GM19240 (cell line): ENCODE data around the gene PKD2.
A peak's percentile ranks its signal among the peaks of the same experiment; 100 is the strongest.
"Not testable (repeated sequence)": the region's sequence is repeated elsewhere in the genome, so short reads cannot be mapped to it uniquely, and the experiment has no call there.

Experiments
- DNase-seq: peaks from one replicate; pipeline ENCODE4 v3.0.0; 2011; ENCODE audit warnings: low spot score; ENCODE audit not compliant: insufficient read length

PKD2 gene

DNA sequence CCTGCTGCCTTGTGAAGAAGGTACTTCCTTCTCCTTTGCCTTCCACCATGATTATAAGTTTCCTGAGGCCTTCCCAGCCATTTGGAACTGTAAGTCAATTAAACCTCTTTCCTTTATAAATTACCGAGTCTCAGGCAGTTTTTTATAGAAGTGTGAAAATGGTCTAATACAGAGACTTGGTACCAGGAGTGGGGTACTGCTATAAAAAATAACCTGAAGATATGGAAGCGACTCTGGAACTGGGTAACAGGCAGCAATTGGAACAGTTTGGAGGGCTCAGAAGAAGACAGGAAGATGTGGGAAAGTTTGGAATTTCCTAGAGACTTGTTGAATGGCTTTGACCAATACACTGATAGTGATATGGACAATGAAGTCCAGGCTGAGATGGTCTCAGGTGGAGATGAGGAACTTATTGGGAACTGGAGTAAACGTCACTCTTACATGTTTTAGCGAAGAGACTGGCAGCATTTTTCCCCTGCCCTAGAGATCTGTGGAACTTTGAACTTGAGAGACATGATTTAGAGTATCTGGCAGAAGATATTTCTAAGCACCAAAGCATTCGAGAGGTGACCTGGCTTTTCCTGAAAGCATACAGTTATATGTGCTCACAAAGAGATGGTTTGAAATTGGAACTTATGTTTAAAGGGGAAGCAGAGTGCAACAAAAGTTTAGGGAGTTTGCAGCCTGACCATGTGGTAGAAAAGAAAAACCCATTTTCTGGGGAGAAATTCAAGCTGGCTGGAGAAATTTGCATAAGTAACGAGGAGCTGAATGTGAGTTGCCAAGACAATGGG is 18.6 kb downstream of the PKD2 start:
- not testable (repeated sequence) for DNase-seq

DNA sequence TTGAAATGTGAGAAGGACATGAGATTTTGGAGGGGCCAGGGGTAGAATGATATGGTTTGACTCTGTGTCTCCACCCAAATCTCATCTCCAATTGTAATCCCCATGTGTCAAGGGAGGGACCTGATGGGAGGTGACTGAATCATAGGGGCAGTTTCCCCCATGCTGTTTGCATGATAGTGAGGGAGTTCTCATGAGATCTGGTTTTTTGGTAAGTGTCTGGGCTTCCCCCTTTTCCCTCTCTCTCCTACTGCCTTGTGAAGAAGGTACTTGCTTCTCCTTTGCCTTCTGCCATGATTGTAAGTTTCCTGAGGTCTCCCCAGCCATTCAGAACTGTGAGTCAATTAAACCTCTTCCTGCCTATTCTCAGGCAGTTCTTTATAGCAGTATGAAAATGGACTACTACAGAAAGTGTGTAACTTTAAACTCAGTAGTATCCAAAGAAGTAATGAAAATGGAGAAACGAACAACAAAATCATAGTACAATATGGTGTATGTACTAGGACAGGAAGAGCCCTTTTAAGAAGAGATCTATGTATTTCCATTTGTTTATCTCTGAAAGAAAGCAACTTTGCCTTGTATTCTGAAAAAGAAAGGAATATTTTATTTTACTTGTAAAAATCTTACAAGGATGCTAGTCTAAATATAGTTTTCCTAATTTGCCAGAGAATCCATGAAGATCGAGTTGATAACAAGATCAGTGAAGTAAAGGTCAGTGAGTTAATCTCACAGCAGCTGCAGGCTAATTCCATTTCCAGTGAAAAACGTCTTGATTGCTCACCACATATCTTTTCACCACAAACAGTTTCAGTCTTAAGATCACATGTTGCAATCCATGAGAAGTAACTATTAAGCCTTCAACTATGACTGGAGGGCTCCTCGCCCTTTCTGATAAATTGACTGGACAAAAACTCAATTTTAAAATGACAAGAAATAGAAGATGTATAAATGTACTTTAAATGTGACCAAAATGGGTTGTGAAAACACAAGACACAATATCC is 20.5 kb downstream of the PKD2 start:
- DNase-seq: no peak

DNA sequence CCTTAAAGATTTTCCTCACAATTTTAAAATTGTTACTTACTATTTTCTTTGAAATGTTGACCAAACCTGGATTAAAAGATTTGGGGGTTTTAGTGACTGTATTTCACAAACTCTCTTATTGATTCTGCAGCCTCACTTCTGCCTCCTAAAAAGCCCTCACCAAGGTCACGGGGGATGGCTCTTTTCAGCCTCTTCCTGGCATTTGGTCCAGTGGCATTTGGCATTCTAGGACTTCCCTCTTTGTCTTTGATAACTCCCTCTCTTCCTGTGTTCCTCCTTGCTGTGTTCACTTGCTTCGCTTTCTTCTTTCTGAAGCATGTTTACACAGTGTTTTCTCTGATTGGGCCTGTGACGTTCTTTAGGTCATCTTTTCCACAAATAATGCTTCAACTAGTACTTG is 21.5 kb downstream of the PKD2 start:
- DNase-seq: no peak

DNA sequence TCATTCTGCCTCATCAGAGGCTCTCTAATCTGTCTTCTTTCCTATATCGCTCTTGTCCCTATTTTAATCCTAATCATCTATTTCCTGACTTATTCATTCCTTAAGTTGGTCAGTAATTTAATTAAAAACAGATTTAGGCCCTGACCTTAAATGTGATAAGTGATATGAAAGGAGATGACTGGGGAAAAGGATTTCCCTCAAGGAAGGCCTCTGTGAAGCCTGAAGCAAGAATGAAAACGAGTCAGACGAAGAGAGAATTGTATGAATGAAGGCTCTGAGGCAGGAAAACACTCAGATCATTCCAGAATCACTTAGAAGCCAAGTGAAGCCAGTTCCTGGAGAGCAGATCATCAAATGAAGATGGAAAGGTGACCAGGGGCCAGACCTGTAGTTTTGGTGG is 22.1 kb downstream of the PKD2 start:
- DNase-seq: no peak

DNA sequence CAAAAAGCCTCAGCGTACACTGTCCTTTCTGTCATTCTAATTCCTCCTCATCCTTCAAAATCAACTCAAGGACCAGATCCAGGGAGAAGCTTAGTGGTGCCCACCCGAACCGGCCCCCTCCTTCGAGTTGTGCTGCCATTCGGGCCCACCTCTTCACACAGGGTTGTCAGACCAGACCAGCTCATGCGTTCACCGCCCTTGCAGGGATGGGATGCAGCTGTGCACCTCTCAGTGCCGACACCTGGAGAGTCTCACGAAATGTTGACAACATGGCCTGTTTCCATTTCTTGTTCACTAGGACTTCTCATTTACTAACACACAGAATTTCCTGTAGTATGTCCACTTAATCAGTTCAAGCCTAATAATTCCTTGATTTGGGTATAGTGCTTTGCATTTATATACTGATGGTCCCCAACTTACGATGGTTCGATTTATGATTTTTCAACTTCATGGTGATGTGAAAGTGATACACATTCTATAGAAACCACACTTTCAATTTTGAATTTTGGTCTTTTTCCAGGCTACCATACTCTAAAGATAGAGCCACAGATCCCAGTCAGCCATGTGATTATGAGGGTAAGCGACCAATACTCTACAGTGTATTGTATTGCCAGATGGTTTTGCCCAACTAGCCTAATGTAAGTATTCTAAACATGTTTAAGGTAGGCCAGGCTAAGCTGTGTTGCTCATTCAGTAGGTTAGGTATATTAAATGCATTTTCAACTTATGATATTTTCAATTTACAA is 23.3 kb downstream of the PKD2 start:
- DNase-seq: no peak

DNA sequence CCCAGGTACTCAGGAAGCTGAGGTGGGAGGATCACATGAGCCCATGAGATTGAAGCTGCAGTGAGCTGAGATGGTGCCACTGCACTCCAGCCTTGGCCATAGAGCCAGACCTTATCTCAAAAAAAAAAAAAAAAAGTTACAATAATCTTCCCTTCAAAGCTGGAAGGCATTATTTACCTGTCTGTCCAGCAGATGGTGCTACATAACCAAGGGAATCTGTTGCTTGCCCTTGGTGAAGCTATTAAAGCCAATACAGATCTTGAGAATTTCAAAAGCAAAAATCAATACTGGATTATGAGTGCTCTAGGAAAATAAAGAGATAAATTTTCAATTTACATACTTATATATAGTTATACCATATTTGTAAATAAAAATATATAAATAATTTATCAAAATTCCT is 25.9 kb downstream of the PKD2 start:
- DNase-seq: peak; percentile 20

DNA sequence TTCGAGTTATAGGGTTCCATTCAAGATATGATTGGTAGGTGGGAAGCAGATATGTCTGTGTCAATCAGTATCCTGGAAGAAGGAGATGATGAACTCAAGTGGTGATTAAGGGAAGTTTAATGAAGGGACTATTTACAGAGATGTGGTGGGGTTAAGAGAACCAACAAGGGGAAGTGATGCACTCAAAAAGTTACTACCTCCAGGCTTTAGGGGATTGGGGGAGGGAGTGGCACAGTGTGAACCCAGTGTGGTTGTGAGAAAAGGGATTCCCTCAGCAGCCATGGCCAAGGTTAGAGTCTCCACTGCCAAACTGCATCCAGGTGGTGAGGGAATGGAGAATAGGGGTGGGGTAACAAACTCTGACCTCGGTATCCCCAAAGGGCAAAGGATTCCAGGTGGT is 27.9 kb downstream of the PKD2 start:
- DNase-seq: no peak

DNA sequence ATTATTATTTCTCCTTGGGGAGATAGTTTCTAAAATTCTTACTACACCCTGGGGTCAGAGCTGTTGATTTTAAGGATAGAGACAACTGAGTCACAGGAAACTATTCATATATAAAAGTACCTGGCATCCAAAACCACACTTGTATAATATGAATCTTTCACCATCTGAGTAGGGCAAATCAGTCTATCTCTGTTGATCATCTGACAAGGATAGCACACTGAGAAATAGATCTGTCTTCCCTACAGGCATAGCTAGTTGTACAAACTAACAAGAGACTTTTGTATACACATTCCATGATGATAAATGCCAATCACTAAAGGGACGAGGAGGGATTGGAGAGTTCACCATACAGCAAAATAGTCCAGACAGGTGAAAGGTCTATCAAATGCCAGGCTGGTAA is 30.0 kb downstream of the PKD2 start:
- DNase-seq: no peak

DNA sequence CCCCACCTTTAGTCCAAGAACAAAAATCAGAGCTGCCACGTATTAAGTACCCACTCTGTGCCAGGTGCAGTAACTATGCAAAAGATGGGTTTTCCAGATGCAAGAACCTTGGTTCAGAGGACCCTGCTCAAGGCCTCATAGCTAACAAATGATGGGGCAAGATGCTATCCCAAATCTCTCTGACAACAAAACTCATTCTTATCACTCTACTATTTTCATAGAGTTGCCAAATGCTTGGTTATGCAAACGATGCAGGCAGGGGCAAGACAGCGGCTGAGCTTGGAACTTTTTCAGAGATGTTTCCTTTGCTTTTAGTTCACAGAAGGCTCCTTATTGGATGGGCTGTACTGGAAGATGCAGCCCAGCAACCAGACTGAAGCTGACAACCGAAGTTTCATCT is 30.5 kb downstream of the PKD2 start:
- no peak for DNase-seq

DNA sequence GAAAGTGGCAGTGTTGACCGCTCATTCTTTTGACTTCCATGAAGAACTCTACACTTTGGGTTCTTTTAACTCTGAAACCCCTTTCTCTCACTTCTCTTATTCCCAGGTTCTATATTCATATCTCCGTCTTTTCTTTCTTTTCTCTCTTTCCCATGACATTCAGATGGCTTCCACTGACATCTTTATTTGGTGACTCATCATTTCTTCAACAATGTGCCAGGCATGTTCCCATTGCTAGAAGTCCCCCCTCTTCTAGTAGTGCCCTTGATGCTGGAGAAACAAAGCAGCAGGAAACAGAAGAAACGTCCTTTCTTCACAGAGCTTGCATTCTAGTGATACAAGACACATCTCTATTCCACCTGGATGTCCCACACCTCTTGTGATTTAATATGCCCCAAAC is 33.3 kb downstream of the PKD2 start:
- DNase-seq: no peak

DNA sequence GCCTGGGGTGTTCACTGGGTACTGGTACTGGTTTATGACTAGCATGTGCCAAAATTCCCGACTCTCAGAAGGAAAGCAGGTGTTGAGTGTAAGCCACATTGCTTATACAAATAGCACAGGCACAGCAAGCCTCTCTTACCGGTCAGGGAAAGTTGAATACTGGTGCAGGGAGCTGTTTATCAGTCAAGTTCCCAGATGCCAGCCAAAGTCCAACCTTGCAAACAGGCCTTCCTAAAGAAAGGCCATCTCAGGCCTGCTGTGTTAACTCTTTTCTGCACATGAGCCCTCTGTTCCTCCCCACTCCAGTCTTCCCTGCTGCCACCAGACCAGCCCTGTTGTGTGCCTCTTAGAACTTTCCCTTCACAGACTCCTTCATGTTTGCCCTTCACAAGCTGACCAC is 34.2 kb downstream of the PKD2 start:
- DNase-seq: no peak

DNA sequence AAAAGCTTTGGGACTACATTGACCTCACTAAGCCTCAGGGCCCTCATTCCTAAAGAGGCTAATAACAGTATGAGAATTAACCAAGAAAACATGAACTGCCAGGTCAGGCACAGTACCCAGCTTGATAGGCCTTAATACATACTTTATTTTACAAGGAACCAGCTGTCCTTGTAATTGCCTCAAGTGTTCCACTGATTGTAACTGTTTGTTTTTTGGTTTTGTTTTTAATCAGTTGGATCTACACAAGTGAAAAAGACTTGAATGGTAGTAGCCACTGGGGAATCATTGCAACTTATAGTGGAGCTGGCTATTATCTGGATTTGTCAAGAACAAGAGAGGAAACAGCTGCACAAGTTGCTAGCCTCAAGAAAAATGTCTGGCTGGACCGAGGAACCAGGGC is 35.6 kb downstream of the PKD2 start:
- DNase-seq: no peak

DNA sequence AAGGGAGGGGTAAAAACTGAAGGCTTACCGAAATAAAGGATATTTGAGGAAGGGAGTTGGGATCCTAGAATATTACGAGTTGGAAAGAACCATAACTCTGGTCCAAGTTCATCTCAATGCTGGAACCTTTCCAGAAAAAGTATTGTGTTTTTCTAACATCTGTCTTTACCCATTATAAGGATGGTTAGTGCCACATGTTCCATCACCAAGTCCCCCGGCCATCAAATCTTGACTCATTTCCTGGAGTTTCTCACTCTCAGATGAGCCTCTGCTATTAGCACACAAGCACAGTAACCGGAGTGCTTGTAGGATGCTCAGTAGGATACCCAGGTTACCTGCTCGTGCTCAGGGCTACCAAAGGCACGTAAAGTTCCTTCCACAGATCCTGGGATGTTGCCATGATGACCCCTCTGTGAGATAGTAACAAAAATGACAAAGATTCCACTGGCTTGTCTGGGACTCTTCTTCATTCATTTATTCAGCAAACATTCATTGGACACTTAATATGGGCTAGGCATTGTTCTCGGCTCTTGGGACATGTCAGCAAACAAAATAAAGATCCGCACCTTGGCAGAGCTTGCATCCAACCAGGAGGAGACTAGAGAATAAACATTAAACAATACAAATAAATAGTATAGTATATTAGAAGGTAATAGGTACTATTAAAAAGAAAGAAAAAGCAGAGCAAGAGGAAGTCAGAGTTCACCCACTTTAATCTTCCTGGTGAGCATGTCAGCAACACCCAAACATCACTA is 36.3 kb downstream of the PKD2 start:
- no peak for DNase-seq

DNA sequence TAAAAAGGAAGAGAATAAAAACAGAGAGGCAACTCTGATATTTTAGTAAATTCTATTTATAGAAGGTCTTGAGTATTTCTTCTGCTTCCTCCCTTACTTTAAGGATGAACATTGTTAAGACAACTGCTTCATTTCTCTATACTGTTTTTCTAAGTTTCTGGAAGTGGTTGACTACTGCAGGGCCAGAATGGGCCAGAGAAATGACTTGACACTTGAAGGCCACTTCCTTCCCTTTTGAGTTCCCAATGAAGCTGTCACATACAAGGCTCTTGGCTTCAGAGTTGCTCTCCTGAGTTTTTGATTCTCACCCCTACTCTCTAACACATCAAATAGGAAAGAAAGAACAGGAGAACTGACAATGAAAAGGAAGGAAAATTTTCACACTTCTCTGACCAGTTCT is 37.6 kb downstream of the PKD2 start:
- DNase-seq: no peak

DNA sequence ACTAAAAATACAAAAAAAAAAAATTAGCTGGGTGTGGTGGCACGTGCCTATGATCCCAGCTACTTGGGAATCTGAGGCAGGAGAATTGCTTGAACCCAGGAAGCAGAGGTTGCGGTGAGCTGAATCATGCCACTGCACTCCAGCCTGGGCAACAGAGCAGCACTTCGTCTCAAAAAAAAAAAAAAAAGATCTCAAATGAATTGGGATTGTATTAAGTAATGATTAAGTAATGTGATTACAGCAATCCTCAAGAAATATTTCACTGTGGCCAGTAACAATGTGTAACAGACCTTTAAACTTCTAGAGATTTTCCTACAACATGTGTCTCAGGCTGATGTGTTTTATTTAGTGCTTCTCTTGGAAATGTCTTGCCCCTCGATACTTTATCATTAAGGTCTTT is 46.8 kb downstream of the PKD2 start:
- no peak for DNase-seq

DNA sequence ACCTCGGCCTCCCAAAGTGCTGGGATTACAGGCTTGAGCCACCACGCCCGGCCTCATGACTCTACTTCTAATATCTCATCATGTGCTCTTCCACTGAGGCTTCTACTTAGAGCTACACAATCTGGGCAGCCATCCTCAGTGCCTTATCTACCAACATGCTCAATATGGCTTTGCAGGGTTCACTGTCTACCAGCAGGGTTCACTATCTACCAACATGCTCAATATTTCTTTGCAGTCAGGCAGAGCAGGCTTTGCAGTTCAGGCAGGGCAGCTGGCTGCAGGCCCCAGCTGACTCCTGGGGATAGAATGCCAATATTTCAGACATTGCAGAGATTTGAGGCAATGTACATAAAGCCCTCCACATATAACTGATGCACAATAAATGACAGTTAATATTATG is 47.5 kb downstream of the PKD2 start:
- DNase-seq: no peak

DNA sequence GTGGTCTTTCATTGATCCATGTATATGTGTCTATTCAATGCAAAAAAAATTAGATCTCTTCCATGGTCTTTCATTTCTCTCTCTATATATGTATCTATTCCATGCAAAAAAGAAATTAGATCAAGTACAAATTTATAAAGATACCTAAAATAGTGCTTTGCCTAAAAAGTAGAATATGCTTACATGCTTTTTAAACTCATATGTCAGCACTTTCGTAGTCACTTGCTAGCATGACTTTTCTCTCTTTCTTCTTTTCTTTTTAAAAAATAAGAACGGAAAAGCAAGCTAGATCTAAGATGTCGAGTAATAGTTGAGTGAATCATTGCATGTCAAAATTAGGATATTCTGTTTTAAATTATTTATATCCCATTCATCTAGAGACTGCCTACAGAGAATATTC is 50.9 kb downstream of the PKD2 start:
- DNase-seq: no peak

DNA sequence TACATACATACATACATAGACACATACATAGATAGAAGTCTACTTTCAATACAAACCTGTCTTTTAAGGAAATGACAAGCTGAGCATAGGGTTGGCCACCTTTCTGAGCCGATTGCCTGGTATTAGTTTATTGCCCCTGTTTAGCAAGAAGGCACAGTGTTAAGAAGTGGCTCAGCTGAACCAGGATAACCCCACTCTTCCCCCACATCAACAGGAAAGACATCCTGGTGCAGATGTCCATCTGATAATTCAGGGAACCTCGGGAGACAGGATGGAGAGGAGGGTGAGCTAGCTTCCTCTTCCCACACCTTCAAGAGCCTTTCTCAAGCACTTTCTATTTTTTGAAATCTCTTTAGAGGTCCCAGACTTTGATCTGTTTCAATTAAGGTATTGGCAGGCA is 52.3 kb downstream of the PKD2 start:
- no peak for DNase-seq

DNA sequence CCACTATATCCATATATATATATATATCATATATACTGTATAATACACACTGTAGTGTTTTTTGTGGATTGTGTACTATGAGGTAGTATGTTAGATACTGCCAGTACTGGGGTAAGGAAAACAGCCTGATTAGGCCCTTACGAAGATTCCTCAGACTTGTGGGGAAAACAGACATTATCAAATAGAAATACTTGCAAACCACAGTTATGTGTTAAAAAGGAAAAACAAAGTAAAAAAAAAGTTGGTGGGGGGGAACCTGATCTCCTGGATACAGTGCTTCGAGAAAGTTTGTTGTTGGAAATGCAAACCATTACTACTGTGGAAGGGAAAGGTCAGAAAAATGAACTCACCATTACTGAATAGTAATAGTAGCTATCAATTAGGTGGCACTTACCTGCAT is 53.0 kb downstream of the PKD2 start:
- DNase-seq: no peak

DNA sequence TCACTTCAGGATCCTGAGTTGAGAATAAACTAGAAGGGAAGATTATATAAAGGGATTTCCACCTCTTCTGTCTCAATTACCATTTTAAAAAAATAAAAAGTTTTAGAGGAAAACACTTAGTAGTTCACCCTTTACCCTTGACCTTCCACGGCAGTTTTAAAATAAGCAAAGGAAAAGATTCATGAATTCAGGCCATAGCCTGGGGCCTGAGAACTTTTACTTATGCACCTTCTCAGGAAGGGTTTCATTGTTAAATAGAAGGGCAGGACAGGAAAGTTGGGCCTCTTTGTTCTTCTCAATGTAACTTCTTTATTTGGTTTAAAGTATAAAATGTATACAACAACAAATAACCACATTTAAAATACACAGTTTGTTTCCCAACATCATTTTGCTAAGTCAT is 54.9 kb downstream of the PKD2 start:
- DNase-seq: no peak

DNA sequence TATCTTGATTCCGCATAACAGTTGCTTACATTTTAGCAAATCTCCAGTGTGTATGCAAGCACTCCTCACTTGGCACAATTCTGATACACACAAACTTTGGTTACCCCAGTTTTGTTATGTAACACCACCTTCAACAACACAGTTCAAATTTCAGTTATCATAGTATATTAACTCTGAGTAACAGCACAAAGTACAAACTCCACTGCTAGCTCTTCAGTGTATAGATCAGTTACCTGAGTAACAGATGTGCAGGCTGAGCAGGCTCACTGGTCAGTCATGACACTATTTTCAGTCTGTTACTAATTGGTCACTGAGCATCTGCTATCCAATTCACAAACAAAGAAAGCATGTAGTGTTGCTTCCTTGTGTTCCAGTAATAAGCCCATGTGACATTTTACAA is 55.4 kb downstream of the PKD2 start:
- no peak for DNase-seq
